CD4-positive, alpha-beta T cell treated with Interleukin-6 at 100 ng/mL for 8 hours (primary cell): ENCODE results near the gene ACAA2.

ENCODE experiments used
- DNase-seq: peaks from one replicate; pipeline ENCODE4 v3.0.0-alpha.2; 2020; ENCODE audit warnings: mixed read lengths, low spot score

The ACAA2 gene

DNA sequence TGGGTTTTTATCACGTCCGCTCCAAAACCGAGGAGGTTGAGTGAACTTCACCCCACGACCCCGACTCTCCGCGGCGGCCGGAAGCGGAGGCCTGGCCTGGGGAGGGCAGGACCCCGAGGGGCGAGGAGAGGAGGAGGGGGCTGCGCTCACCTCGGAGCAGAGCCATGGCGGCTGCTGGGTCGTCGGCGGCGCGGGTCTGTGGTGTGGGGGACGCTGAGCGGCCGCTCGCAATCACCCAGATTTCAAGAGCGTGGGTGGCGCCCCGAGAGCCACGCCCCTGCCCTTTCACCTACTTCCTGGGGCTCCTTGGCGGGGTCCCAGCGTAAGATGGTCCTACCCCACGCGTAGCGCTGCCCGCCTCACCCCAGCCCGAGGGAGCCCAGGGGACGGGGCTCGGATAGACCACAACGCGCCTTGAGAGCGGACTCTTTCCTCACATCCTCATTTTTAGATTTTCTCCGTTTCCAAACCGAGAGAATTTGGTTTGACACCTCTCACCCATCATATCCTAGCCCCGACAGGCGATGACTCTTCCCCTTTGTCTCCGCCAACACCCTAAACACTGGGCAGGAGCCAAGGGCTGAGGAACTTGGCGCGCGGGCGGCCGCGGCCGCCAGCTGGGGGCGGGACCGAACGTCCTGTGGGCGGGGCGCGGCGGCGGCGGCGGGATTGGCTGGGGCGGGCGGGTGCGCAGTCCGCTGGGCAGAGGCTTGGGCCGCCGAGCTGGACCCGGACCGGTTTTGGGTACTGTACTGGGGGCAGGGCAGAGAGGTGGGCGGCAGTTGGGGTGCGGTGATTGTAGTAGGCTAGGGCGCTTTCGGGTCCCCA lies at the start of gene ACAA2:
TSS of gene ACAA2 (minus strand) at position 215 of the 828 bp plus-strand sequence. CDS start at position 166, 49 bp downstream.
- peak; percentile 73 for DNase-seq

GRCh38 chr18:49862656-49863385 lies 49.5 kb upstream of the ACAA2 start:
- no peak for DNase-seq

GRCh38 chr18:49861659-49862058 lies 48.3 kb upstream of the ACAA2 start:
- no peak for DNase-seq

- DNase-seq = no peak
Observed at GRCh38 chr18:49859725-49860124, 46.4 kb upstream of the ACAA2 start.

GRCh38 chr18:49859021-49859359 lies 45.7 kb upstream of the ACAA2 start:
- no peak for DNase-seq

DNA sequence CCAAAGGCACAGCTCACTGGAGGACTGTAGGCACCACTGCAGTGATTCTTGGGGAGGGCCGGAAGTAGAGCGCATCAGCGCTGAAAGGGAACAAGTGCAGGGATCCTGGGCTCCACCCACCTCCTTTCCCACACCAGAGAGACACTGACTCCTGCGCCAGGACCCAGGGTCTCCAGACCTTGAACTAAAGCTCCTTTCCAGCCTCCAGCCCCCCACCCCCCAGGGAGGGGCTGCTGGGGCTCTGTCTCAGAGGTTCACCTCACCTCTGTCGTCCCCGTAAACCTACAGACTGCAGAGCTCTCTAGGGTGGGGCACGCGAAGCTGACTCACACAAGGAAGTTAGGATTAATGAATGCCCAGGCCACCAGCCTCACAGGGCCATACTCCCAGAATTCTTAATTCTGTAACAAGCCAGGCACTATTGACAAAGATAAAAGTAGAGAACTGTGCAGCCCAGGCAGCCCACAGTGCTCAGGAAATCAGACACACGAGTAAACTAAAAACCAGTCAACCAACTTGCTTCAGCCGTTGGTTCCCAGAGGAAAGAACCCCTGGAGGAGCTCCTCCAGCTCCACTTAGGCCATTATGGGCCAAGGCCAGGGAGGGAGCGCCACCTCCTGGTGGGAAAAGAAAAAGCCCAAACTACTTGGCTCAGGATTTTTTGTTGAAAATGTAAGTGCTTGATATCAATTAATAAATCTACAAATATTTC lies 45.1 kb upstream of the ACAA2 start:
- DNase-seq = peak; percentile 40

- DNase-seq = no peak
Observed at GRCh38 chr18:49857708-49858107, 44.4 kb upstream of the ACAA2 start.

GRCh38 chr18:49856496-49856895 lies 43.2 kb upstream of the ACAA2 start:
- no peak for DNase-seq

- no peak for DNase-seq
Observed at GRCh38 chr18:49855711-49856415, 42.5 kb upstream of the ACAA2 start.

- DNase-seq = no peak
Observed at GRCh38 chr18:49854681-49855080, 41.3 kb upstream of the ACAA2 start.

DNA sequence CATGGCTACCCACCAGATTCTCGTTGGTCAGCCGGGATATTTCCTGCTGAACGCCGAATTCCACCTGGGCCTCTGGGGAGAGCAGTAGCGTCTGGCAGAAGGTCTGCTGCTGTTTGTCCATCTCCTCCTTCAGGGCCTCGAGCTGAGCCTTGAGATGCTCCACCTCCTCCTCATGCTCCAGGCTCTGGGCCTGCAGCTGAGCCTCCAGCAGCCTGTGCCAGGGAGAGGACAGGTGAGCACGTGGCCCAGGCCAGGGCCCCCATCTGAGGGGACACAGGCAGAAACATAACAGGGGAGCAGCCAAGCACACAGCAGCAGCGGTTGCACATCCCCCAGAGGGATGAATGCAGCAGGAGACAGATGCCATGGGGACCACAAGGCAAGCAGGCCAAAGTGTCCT lies 40.1 kb upstream of the ACAA2 start:
- DNase-seq = no peak

GRCh38 chr18:49853011-49853410 lies 39.7 kb upstream of the ACAA2 start:
- DNase-seq = no peak

DNA sequence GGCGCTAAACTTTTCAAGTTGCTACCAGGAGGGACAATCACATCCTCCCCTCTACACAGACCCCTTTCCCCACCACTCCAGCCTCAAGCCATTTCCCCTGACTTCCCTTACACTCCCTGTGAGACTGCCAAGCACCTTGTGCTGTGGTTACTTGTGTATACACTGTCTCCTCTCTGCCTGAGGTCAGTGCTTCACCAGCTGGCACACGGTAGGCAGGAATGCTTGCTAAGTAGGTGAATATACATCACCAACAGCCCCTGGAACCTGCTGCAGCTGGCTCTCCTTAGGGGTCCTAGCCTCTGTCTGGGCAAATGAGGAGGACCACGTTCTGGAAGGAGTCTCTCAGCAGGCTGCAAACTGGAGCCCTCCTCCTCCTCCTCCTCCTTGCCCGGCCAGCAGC lies 38.3 kb upstream of the ACAA2 start:
- DNase-seq = no peak

DNA sequence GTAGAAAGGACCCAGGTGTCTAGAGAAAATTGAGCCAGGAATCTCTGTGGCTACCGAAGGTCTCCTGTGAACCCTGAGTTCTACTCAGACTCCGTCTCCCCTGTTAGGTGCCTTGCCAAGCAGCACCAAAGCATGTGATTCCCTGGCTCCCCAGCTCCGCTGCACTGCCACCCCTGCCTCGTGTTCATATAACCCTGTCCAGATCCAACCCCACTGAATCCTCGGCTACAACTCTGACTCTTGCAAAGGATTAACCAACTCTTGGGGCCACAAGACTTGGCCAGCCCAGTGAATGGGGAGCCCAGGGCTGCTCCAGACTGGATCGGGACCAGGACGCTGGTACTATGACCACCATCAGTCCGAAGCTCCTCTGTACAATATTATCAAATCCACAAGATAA lies 37.3 kb upstream of the ACAA2 start:
- DNase-seq = no peak

DNA sequence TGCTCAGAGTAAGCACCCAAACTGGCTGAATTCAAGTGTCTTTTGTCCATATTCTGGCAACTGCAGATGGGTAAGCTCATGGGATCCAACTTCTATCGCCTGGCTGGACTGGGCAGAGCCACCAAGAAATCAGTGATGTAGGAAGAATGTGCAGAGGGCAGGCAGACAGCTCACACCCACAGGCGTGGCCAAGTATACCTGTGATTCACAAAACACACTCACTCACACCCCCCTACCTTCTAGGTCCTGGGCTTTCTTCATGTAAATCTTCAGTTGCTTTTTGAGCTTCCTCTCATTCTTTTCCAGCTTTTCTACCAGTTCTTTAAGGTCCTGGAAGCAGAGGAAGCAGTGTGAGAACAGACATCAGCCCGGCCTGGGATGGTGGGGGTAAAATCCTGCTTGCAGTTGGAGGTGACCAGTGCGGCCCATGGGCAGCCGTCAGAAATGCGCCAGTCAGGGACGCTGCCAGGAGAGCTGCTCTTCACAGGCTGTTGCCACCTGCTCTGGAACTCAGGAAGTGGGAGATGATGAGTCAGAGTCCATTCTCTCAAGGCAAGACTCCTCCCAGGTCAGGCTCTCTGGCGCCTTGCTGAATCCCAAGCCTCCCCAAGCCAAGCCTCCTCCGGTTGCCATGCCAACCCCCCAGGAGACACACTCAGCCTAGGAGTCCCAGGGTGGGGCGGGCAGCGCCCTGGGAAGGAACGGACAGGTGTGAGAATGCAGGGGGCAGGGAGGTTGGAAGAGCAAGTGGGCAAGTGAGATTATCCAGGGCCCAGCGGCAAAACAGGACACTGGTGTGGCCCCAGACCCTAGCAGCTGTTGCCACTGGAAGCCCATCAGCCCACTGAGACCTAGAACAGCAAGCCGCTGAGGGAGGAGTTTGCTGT lies 36.2 kb upstream of the ACAA2 start:
- DNase-seq = no peak

DNA sequence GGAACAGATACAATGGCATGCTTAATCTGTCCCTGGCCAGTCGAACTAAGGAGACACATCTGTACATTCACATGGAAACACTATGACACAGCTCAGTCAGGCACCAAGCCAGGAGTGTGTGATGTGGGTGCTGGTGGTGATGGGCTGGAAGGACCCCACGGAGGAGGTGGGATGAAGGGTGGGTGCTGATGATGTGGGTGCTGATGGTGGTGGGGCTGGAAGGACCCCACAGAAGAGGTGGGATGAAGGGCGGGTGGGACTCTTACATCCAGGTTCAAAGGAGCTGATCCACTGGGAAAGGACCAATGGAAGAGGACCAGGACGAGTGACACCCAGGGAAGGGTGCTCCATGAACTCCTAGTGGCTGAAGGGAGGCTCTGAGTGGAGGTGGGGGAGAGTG lies 34.8 kb upstream of the ACAA2 start:
- DNase-seq = no peak

DNA sequence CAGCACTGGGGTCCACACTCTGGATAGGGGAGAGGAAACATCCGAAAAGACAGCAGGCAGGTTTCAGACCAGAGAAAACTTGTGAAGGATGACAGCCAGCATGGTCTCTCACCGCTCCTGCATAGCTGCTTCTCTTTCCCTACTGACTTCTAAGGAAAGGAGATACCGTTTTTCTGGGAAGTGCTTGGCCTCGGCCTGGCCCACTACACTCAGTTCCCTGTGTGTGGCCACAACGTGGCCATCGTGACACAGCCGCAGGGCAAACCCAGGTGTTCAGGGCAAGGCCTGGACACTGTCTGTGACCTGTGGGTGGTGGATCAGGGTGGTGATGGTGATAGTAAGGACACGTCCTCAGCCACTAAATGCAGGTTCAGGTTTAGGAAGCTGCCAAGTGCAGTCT lies 34.2 kb upstream of the ACAA2 start:
- DNase-seq = no peak

DNA sequence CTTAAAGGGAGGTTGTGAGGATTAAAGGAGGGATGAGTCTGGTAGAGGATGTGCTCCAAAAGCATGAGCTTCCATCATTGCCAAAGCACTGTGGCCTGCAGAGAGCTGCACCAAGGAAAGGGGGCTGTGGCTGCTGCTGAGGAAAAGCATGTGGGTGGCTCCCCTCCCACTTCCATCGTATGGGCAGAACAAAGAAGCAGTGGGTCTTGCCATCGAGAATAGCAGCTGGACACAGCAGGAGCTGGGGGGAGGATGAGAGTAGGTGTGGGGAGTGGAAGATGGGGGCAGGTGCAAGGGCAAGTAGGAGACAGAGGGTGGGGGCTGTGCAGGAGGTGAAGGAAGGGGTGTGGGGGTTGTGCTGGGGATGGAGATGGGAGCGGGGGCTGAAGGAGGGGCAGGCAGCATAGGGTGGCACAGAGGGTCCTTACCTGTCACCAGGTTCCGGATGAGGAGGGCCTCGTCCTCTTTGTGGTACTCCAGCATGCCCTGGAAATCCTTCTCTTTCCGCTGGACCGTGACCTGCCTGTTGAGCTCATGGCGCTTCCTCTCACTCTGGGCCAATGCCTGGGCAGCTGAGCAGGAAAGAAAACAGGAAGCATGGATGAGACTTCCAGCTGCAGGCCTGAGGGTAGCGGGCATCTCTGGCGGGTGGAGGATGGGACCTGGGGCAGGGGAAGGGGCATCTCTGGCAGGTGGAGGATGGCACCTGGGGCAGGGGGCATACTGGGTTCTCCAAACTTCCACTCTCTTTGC lies 33.6 kb upstream of the ACAA2 start:
- no peak for DNase-seq

DNA sequence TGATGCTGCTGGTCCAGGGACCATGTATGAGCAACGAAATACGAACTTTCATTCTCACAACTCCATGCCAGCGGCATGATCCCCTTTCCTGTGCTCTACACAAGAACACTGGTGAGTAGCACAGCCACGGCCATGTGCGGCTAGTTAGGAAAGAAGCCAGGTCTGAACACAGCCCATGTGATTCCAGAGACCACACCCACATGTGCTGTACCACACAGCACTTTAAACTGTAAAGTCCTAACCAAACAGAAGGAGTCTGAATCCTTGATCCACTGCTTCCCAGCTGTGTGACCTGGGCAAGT lies 33.0 kb upstream of the ACAA2 start:
- no peak for DNase-seq

DNA sequence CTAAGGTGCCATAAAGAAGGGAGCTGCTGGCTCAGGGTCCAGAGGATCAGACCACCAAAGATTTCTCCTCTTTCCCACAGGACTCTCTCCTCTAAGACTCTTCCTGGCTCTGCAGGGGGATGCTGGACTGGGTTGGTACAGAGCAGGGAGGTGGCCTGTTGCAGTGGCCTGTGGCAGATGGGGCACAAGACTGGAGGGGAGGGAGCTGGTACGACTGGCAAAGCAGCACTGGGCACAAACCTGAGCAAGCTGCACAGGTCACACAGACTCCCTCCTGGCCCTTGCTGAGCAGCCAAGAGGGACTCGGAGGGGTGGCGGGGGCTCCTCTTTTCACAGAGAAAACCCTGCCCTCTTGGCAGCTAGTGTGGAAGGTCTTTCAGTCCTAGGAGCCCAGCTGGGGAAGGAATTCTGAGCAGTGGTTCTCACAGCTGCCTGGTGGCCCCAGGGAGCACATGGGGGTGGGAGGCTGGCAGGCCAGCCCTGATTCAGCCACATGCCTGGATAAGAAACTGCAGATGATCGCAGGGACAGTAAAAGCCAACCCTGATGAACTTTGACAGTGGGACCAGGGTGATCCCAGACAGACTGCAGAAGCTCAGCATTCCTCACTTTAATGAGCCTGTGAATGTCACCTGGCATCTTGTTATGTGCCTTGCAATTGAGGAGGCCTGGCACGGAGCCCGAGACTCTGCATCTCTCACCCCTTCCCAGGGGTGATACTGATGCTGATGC lies 32.5 kb upstream of the ACAA2 start:
- DNase-seq = no peak
